HG02852 (cell line): ENCODE measurements around the gene RPL4.
"Not testable (repeated sequence)": the region's sequence is repeated elsewhere in the genome, so short reads cannot be mapped to it uniquely, and the experiment has no call there.

Source experiments
- ATAC-seq: cut with Tn5 transposase; IDR thresholded peaks from one replicate; pipeline ENCODE4 v1.9.1; 2021; ENCODE audit warnings: mild to moderate bottlenecking, moderate library complexity; ENCODE audit not compliant: unreplicated experiment

Gene RPL4

GRCh38 chr15:66504563-66505429, at the start of gene RPL4, which contains the start of gene ZWILCH:
Gene RPL4 (minus strand): TSS chr15:66504855. CDS start chr15:66504790, 65 bp downstream.
Gene ZWILCH (plus strand): TSS chr15:66505326. CDS start chr15:66505339, 13 bp downstream.
- peak; percentile 79 for ATAC-seq

GRCh38 chr15:66545255-66545654, 40.6 kb upstream of the RPL4 start:
- ATAC-seq: no peak

GRCh38 chr15:66542896-66543295, 38.2 kb upstream of the RPL4 start:
- ATAC-seq: no peak

- ATAC-seq: no peak
These were observed 30.4 kb upstream of the RPL4 start for GRCh38 chr15:66535056-66535455.

GRCh38 chr15:66524838-66525237, 20.2 kb upstream of the RPL4 start:
- no peak for ATAC-seq

- ATAC-seq: no peak
These were observed 19.3 kb upstream of the RPL4 start for GRCh38 chr15:66523926-66524325.

- no peak for ATAC-seq
These were observed 11.3 kb upstream of the RPL4 start for GRCh38 chr15:66515901-66516322.

GRCh38 chr15:66514586-66514985, 9.9 kb upstream of the RPL4 start:
- no peak for ATAC-seq

GRCh38 chr15:66508293-66508883, 3.7 kb upstream of the RPL4 start:
- no peak for ATAC-seq

- no peak for ATAC-seq
These were observed 1.2 kb upstream of the RPL4 start for GRCh38 chr15:66505818-66506217.

- ATAC-seq: peak; percentile 22
These were observed 766 bp upstream of the RPL4 start for GRCh38 chr15:66505430-66505811.

GRCh38 chr15:66503780-66504562, 684 bp downstream of the RPL4 start:
- ATAC-seq: no peak

- ATAC-seq: not testable (repeated sequence)
These were observed 1.5 kb downstream of the RPL4 start for GRCh38 chr15:66503041-66503648.

GRCh38 chr15:66502491-66502890, 2.2 kb downstream of the RPL4 start:
- no peak for ATAC-seq

- not testable (repeated sequence) for ATAC-seq
These were observed 4.3 kb downstream of the RPL4 start for GRCh38 chr15:66500346-66500745.

- ATAC-seq: no peak
These were observed 5.9 kb downstream of the RPL4 start for GRCh38 chr15:66498501-66499386.

GRCh38 chr15:66497502-66498455, 6.9 kb downstream of the RPL4 start, which contains the start of gene SNAPC5:
Gene SNAPC5 (minus strand): TSS chr15:66497762. CDS start chr15:66497731, 31 bp downstream.
- ATAC-seq: peak; percentile 84

- ATAC-seq: no peak
These were observed 7.6 kb downstream of the RPL4 start for GRCh38 chr15:66496951-66497501.
